ENCODE data around the gene RNASEH2A. TPM values are rescaled to one million over a fixed set of nuclear protein-coding genes. Genes with fewer than 3 reads are reported as not detected.

The RNASEH2A gene
- polyA plus RNA-seq, 1 donor (not counting 4 experiments of a cell fraction or from before 2014, with no cell fraction given): 19.7 TPM

DNA sequence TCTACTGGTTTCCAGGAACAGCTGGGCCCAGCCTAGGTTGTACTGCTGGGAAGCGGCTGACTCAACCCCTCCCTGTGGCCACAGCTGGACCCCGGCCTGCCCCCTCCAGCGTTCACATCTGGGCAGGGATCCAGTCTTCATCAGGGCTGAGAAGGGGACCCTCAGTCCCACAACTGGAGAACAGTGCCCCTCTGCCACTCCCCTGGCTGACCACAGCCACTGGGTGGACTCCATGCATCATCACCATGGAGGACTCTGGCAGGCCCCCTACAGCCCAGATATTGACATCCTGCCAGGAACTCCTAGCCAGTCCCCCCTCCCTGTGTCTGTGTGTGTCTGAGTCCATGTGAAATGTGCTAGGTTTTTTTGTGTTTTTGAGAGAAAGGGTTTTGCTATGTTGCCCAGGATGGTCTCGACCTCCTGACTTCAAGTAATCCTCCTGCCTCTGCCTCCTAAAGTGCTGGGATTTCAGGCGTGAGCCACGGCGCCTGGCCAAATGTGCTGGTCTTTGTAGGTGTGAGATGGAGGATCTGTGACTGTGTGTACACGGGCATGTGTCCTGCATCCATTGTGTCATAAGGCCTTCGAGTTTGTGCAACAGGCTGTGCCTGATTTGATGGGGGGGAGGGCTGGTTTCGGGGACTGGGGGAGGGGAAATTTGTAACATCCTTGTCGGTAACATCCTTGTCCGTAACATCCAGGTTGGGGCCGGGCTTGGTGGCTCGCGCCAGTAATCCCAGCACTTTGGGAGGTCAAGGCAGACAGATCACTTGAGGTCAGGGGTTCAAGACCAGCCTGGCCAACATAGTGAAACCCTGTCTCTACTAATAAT, 27.0 kb upstream of the RNASEH2A start:
- H3K4me3 ChIP-seq (ENCODE audit: control insufficient read depth in 2 of 3, extremely low read depth in 1 of 3, insufficient read depth in 2 of 3, low read depth in 1 of 3, low read length in 3 of 3): peak overlapping the region; percentile 57 to 86 (median 76)
- peak overlapping the region; percentile 93 for H3K4me2 ChIP-seq (ENCODE audit: control insufficient read depth, extremely low read depth, insufficient read depth, low read depth, low read length)
- H3K9me3 ChIP-seq (ENCODE audit: control insufficient read depth, low read depth, low read length): no peaks in the 10 kb centered on the region
- peaks cover 48% of the 10 kb centered on the region for H3K4me1 ChIP-seq (ENCODE audit: control insufficient read depth, extremely low read depth, insufficient read depth, low read length)
- dilution Hi-C loops (cut with MboI; ENCODE audit: extremely low pct_ligation_motif_present, low sequenced_read_pairs): no loop called here
- peak overlapping the region; percentile 79 for H3K9ac ChIP-seq (ENCODE audit: control insufficient read depth, extremely low read depth, insufficient read depth, low read length)
- TF ChIP-seq, protein P1, sequence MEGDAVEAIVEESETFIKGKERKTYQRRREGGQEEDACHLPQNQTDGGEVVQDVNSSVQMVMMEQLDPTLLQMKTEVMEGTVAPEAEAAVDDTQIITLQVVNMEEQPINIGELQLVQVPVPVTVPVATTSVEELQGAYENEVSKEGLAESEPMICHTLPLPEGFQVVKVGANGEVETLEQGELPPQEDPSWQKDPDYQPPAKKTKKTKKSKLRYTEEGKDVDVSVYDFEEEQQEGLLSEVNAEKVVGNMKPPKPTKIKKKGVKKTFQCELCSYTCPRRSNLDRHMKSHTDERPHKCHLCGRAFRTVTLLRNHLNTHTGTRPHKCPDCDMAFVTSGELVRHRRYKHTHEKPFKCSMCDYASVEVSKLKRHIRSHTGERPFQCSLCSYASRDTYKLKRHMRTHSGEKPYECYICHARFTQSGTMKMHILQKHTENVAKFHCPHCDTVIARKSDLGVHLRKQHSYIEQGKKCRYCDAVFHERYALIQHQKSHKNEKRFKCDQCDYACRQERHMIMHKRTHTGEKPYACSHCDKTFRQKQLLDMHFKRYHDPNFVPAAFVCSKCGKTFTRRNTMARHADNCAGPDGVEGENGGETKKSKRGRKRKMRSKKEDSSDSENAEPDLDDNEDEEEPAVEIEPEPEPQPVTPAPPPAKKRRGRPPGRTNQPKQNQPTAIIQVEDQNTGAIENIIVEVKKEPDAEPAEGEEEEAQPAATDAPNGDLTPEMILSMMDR (optimal IDR thresholded peaks at IDR 0.05 in 1 of 3, IDR thresholded peaks at IDR 0.05 in 1 of 3, conservative IDR thresholded peaks at IDR 0.05 in 1 of 3; ENCODE audit: extremely low read depth in 1 of 3, insufficient read depth in 2 of 3, low read length in 3 of 3): no peak
- TF ChIP-seq EZH2 (IDR thresholded peaks at IDR 0.05; ENCODE audit: low read length): no peak
- H3K79me2 ChIP-seq (ENCODE audit: control insufficient read depth, insufficient read depth, low read length): peaks cover 3% of the 10 kb centered on the region
- FAIRE-seq (no peak), DNase-seq (ENCODE audit: low read depth, low spot score) (no peak)
- H3K27me3 ChIP-seq (ENCODE audit: control insufficient read depth, extremely low read depth, insufficient read depth, low read length): no peaks in the 10 kb centered on the region
- no peaks in the 10 kb centered on the region for H4K20me1 ChIP-seq (ENCODE audit: control insufficient read depth, extremely low read depth, insufficient read depth, low read length)
- H3K27ac ChIP-seq (ENCODE audit: control insufficient read depth, insufficient read depth, low read length): peak overlapping the region; percentile 85
- H3K36me3 ChIP-seq (ENCODE audit: control insufficient read depth in 2 of 2, extremely low read depth in 1 of 2, insufficient read depth in 2 of 2, low read length in 2 of 2): peaks cover under 1 to 4% of the 10 kb centered on the region in 2 experiments
- no peaks in the 10 kb centered on the region for H3K9me1 ChIP-seq (ENCODE audit: control insufficient read depth, extremely low read depth, insufficient read depth, low read length)
- peak overlapping the region; percentile 73 for H2AFZ ChIP-seq (ENCODE audit: control insufficient read depth, low read length)

DNA sequence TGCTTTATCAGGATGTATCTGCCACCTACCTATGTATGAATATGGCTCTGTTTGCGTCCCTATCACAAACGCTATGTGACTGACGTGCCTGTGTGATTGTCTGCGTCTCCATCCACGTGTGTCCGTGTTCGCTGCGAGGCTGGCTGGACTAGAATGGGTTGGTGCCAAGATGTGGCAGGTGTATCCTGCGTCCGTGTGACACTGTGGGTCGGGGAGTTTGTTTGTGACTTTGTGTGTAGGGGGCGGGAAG, 24.3 kb upstream of the RNASEH2A start:
- DNase-seq (ENCODE audit: low read depth, low spot score) (no peak), FAIRE-seq (no peak)
- no peaks in the 10 kb centered on the region for H3K9me1 ChIP-seq (ENCODE audit: control insufficient read depth, extremely low read depth, insufficient read depth, low read length)
- H3K4me1 ChIP-seq (ENCODE audit: control insufficient read depth, extremely low read depth, insufficient read depth, low read length): peaks cover 71% of the 10 kb centered on the region
- TF ChIP-seq EZH2 (IDR thresholded peaks at IDR 0.05; ENCODE audit: low read length): no peak
- TF ChIP-seq, protein P1 (optimal IDR thresholded peaks at IDR 0.05 in 1 of 3, IDR thresholded peaks at IDR 0.05 in 1 of 3, conservative IDR thresholded peaks at IDR 0.05 in 1 of 3; ENCODE audit: extremely low read depth in 1 of 3, insufficient read depth in 2 of 3, low read length in 3 of 3): no peak
- peak overlapping the region; percentile 73 for H3K9ac ChIP-seq (ENCODE audit: control insufficient read depth, extremely low read depth, insufficient read depth, low read length)
- no peaks in the 10 kb centered on the region for H3K9me3 ChIP-seq (ENCODE audit: control insufficient read depth, low read depth, low read length)
- no peaks in the 10 kb centered on the region for H3K79me2 ChIP-seq (ENCODE audit: control insufficient read depth, insufficient read depth, low read length)
- H3K36me3 ChIP-seq (ENCODE audit: control insufficient read depth in 2 of 2, extremely low read depth in 1 of 2, insufficient read depth in 2 of 2, low read length in 2 of 2): no peaks in the 10 kb centered on the region
- peak overlapping the region; percentile 60 for H2AFZ ChIP-seq (ENCODE audit: control insufficient read depth, low read length)
- peak overlapping the region; percentile 34 to 49 (median 40) for H3K4me3 ChIP-seq (ENCODE audit: control insufficient read depth in 2 of 3, extremely low read depth in 1 of 3, insufficient read depth in 2 of 3, low read depth in 1 of 3, low read length in 3 of 3)
- no peaks in the 10 kb centered on the region for H4K20me1 ChIP-seq (ENCODE audit: control insufficient read depth, extremely low read depth, insufficient read depth, low read length)
- H3K27ac ChIP-seq (ENCODE audit: control insufficient read depth, insufficient read depth, low read length): peak overlapping the region; percentile 81
- no peaks in the 10 kb centered on the region for H3K27me3 ChIP-seq (ENCODE audit: control insufficient read depth, extremely low read depth, insufficient read depth, low read length)
- H3K4me2 ChIP-seq (ENCODE audit: control insufficient read depth, extremely low read depth, insufficient read depth, low read depth, low read length): peak overlapping the region; percentile 88
- dilution Hi-C loops (cut with MboI; ENCODE audit: extremely low pct_ligation_motif_present, low sequenced_read_pairs): no loop called here
